ENCODE results near the gene TRANK1.

Gene TRANK1

GRCh38 chr3:36786921-36787890, 157.6 kb downstream of the TRANK1 start:
- DNase-seq: no peak

DNA sequence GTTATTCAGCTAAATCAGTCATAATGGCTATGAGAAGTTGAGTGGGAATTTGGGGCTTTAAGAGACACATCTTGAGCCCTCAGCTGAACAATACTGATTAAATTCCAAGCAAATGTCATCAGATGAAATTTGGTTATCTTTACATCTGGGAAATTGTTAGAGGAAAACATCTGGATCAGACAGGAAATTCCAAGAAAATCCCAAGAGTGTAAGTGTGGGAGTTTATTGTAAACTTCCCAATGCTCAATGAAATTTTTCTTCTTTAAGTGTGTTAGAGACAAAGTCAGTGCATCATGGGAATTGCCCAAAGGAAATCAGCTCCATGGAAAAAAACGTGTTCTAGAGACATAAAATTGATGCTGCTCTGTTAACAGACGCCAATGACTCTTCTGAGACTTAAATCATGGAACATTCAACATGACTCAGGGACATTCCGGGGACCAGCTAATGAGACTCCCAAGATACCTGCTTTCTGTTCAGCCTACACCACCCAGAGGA, 160.7 kb downstream of the TRANK1 start:
- no peak for DNase-seq

DNA sequence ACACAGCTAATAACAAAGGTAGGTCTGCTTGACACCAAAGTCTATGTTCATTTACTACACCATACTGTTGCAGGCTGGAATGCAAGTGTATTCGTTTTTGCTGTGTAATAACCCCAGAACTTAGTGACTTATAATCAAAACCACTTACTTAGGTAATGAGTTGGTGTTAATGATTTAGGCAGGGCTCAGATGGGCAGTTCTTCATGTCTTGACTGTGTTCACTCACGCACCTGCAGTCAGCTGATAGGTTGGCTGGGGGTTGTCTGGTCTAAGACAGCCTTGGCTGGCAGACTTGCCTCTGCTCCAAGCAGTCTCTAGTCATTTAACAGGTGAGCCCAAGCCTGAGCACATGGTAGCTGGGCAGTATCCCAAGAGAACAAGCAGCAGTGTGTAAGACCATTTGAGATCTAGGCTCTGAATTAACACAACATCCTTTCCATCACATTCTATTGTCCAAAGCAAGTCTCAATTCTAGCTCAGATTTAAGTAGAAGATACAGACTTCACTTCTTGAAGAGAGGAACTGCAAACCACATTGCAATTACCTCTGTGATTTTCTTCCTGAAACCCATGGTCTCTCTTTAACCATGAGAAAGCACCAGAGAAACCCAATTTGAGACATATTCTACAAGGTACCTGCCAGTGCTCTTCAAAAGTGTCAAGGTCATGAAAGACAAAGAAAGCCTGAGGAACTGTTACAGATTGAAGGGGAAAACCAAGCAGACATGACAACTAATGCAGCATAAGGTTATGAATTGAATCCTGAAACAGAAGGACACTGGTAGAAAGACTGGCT, 167.2 kb downstream of the TRANK1 start:
- no peak for DNase-seq
